GF-D8 (cell line): Measurements from ENCODE around the gene CDH16.
"Not testable (repeated sequence)": the region's sequence is repeated elsewhere in the genome, so short reads cannot be mapped to it uniquely, and the experiment has no call there.

Source experiments
- DNase-seq: peaks from one replicate; lab custom pipeline; 2025; lab: John Stamatoyannopoulos, UW

Gene CDH16

DNA sequence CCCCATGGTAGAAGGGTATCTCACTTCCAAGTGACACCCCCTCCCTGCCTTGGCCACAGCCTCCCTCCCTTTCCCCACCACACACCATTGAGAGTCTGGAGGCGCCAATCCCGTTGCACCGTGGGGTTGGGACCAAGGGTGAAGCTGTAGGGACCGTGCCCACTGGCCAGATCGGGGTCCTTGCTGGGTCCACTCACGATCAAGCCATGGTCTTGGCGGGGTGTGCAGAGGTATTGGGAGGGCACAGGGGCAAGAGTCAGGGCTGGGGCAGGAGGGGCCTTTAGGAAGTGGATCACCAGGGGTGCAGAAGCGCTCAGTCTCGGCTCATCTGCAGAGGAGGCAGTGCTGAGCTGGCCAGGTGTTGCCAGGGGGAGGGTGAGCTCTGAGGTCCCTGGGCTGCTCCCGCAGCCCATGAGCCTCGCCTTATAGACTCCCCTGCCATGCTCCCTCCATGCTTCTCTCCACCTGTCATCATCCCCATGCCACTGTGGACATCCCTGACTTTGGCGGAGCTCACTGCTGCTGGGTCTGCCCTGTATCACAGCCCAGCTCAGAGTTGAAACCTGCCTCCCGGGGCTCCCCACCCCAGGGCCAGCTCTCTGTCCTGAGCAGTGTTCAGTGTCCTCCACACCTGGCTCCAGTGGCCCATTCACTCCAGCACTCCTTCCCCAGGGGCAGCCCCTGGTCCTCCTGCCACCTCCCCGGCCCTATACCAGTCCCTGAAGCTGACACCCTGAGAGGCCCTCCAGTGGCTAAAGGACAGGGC, 8.3 kb downstream of the CDH16 start:
- DNase-seq: no peak

DNA sequence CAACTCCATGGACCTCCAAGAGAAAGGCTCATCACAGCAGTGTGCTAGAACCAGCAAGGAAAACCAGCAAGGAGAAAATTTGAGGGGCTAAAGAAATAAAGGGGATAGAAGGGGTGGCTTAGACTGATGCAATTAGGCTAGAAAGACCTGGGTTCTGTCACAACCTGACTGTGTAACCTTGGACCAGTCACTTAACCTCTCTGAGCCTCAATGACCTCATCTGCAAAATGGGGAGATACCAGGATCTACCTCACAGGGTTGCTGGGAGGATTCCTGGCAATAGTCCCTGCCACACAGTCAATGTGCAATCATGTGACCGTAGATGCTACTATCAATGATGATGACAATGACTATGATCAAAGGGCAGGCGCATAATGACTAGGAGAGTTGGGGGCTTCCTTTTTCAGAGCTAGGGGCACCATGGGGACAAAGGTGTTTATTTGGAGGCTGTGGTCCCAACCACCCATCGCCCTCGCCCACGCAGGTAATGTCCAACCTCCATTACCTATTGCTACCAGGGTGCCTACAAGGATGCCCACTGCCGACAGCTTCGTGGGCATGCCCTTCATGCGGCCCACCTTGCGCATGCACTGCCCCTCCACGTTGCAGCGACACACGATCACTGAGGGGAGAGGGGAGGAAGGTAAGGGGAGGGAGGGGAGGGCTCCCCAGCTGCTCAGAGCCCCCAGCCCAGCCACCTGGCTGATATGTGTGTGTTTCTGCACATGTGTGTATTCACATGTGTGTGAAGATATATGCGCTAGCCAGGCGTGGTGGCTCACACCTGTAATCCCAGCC, 9.7 kb downstream of the CDH16 start:
- no peak for DNase-seq

DNA sequence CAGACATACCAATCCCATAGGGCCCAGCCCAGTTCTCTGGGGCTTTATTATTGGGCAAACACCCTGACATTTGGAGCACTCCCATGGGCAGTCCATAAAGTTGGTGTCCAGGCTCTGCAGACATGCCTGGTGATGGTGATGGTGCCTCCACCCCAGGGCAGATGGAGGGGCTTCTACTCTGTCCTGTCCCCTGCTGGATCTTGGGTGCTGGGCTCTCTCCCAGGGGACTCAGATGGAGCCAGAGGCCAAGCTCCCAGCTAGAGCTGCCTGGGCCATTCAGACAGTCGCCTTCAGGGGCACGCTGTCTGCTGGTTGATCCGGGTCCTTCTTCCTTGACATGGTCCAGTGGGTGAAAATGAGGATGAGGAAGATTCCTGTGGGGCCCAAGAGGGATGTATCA, 10.6 kb downstream of the CDH16 start:
- DNase-seq: no peak

DNA sequence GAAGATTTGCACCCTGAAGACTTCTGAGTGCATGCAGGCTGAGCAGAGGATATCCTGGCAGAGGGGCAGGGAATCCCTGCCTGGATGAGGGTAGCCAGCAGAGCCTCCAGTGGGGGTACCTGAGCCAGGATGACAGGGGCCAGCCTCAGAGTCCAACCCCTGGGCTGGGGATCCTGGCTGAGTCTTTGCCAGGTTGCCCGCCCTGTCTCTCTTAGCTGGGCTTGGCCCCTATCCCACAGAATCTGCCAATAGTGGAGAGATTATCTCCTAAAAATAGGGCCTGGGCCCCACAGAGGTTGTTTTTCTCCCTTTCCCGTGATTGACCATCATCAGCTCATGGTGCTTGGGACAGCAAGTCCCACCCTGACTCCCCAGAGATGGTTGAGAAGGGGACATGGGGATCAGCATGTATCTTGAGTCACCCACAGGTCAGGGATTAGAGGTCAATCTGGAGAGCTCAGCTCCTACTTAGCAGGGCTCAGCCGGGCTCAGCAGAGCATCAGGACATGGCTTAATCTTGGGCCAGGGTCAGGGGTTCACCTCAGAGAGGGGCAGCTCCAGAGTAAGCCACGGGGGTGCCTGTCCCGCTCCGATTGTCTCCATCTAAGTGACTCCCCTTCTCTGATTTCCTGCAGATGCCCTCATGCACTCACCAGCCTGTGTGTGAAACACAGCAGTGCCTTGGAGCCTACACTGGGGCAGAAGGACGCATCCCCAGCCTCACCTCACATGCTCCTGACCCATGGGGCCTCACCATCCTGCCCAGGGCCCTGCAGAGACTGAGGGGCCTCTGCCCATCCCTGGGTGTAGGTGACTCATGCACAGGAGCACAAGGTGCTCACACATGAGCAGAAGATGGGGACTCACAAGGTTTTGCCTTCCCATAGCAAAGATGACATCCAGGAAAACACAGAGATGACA, 11.5 kb downstream of the CDH16 start:
- DNase-seq: no peak

DNA sequence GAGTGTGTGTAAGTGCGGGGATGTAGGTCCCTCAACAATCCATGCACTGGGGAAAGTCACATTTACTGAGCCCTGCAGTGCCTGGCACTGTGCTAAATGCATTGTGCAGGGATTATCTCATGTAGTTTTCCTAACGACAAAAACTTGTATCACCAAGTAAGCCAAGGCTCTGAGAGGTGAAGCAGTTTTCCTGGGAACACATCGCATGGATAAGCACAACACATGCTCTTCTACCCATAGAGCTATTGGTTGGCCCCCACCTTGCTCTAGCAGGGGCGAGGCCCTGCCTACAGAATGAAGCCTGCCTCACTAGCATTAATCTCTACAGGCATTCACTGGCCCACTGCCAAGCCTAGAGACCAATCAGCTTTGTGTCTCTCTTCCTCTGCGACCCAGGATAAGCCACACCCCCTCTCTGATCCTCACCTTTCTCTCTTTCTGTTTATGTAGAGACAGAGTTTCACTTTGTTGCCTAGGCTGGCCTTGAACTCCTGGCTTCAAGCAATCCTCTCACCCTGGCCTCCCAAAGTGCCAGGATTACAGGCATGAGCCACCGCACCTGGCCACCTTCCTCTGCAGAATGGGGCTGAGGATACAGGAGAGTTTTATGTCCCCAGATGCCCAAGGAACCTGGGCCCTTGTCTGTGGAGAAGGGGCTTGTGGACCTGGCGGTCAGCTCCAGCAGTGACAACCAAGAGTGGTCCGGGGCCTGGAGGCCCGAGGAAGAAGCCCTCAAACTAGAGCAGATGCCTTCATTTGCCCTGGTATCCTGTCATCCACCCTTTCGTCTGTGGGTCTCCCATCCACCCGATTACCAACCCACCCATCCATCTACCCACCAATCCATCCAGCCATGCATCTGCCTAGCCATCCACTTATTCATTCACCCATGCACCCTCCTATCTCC, 12.8 kb downstream of the CDH16 start:
- no peak for DNase-seq

DNA sequence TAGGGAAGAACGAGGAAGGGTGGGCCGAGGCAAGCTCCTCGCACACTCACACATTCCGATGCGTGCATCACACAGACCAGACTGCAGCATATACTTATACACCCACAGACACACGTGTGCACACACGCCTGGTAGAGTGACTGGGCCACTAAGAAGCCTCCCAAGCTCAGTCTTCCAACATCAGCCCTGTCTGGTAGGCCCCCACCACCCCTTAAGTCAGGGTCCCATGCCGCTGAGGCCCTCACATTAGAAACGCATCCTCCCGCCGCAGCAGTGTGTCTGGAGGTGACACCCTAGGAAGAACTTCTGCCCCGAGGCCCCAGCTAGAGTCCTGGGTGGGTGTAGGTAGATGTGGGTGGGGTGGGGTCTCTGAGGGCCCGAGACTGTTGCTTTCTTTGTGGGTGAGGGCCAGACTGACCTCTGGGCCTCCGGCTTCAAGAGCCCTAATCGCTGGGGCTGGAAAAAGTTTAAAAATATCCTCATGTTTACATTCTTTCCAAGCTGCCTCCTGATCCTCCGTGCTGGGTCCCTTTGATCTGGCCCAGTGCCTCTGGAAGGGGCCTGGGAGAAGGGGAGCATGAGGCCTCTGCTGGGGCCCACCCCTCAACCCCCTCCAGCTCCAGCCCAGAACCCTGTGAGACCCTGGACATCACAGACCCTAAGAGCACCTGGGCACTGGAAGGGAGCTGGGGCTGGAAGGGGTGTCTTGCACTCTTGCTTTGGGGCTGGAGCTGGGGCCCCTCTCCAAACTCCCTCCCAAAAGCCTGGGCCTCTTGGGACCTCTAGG, 13.6 kb downstream of the CDH16 start:
- no peak for DNase-seq

DNA sequence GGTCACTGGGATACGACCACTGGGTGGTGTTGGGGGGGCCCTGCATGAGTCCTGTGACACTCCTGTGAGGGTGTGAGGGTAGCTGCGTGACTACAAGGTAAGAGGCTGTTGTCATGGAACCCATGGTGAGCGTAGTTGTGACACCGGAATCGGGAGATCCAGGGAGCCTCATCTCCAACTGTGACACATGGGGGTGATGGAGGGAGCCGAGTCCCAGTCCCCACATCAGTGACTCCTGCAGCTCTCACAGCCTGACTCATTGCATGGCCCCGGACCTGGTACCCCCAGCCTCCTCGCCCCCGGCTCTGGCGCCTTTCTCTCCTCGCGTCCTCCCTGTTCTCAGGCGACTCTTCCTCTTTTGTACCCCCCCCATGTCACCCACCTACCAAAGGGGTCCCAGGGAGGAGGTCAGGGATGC, 14.2 kb downstream of the CDH16 start:
- no peak for DNase-seq

DNA sequence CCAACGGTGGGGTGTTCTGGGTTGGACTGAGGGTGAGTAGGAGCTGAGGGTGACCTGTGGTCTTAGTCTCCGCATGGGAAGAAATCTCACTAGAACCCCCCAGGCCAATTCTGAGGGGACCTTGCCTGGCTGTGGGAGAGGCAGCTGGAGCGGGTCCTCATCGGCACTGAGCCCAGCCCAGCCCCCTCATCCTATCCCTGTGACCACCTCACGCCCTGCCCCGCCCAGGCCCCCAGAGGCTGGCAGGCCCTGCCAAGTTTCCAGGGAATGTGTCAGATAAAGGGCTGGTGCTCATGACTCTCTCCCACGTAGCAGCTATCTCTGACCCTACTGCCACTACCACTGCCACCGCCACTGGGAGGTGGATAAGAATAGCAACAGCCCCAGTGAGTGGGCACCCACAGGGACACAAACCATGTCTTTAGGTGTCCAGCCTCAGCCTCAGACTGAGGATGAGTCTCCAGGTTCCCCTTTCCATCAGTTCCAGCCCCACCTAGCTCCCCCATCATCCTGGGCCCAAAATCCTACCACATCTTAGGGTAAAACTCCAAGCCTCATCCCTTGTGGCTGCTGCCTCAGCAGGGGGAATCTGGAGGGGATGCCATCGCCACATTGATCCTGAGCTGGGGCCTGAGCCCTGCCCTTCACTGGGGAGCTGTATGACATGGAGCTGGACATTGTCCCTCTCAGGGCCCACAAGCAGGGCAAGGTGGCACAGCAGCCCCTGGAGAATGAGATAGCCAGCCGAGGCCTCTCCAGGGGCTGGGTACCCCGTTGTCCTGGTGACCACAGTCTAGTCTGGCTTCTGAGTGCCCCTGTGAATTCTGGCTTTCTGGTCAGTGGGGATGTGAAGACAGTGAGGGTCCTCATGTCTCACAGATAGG, 14.9 kb downstream of the CDH16 start:
- DNase-seq: no peak

DNA sequence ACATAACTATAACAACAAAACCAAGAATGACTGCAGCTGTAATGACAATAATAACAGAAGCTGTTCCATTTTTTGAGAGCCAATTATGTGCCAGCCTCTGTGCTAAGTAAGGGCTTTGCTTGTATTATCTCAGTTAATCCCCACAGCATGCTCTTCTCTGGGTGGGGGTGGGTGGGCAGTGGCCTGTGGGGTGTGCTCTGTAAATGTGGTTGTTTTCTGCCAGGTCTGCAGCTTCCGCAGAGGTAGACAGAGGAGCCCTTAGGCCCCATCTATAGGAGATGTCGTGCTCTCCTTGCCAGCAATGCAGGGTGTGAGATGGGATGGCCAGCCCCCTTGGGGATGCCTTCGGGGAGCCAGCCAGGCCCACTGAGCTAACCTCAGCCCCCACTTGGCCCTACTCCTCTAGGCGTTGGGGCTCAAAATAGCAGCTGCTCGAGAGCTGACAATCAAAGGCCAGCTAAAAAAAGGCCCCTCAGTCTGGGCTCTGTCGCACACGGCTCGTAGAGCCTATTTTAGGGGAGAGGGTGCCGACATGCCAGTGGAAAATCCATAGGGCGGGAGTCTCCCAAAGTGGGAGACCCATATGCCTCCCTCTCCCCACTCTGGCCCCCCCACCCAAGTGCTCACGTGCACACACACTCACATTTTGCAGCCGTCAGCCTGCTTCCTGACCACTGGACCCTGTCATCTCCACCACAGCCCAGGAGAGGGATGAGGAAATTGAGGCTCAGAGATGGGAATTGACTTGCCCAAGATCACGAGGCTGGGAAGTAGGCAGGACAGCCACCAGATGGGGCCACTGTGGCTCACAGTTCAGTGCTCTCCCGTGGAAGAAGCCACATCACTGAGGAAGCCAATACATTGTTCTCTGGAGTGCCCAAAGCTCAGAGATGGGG, 15.8 kb downstream of the CDH16 start:
- no peak for DNase-seq

DNA sequence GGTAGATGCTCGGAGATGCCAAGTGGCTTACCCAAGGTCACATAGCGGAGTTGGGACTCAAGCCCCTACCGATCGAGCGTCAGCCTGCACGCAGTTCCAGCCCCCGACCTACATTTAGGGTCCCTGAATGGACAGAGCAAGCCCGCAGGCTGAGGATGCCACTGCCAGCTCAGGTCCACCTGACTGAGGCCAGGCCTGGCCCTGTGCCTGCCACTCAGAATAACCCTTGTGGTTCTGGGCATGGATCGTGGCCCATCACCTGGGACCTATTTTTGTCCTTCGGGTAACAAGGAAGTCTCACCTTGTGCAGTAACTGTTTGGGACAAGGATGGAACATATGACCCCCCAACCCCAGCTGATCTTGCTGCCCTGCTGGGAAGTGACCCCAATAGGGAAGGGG, 17.1 kb downstream of the CDH16 start:
- no peak for DNase-seq

DNA sequence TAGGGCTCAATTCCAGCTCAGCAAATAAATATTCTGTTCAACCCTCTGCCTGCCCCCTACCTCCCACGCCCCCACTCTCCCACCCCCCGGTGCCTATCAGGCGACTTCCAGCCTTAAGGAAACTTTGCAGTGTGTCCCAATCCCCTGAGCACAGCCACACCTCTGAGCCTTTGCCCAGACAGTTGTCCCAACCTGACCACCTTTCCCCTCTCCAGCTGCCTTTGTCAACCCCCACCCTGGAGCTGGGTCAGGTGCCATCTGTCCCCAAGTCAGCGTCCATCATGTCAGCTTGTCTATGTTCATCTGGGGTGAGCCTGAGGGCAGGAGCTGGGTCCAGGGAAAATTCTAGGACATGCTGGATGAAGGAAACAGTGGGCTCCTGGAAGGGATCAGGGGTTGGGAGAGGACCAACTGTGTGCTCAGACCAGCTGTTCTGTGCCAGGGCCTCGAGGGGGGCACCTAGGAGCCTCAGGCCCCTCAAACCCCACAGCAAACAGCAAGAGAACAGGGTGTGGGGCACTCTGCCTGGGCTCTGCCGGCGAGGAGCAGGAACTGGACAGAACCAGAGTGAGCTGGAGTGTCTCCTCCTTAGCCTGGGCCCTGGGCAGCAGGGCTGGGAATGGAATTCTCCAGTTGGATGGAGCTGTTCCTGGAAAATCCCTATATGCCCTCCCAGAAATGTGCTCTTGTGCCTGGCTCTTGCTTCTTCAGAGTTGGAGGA, 17.8 kb downstream of the CDH16 start:
- no peak for DNase-seq

DNA sequence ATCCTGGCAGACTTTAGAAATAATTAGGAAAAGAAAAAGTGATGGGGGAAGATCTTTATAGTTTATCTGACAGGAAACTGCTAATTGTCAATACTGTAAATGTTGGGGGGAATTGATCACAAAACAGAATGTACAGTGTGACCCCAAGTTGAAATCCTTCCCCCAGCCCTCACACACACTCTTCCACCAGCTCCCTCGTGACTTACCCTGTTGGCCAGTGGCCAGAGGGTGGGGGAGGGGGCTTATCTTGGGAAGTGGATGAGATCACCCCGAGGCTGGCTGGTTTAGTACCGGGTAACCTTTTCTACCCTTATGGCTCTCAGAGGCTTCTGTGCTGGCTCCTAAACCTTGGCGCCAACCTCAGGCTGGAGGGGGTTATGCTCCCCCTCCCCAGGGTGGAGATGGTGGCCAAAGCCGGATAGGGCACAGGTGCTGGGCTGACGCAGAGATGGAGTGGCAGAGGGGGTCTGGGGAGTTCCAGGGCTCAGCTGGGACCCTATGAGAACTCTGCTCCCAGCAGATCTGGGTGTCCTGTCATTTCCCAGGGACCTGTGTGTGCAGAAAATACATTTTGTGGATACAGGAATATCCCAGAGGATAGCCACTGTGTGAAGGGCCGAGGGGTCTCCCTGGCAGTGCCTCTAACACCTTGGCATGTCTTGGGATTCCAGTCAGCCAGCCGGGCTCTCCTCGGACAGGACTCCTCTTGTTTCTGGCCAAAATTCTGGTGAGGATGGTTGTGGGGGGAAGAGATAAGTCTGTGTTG, 18.6 kb downstream of the CDH16 start:
- DNase-seq: no peak

DNA sequence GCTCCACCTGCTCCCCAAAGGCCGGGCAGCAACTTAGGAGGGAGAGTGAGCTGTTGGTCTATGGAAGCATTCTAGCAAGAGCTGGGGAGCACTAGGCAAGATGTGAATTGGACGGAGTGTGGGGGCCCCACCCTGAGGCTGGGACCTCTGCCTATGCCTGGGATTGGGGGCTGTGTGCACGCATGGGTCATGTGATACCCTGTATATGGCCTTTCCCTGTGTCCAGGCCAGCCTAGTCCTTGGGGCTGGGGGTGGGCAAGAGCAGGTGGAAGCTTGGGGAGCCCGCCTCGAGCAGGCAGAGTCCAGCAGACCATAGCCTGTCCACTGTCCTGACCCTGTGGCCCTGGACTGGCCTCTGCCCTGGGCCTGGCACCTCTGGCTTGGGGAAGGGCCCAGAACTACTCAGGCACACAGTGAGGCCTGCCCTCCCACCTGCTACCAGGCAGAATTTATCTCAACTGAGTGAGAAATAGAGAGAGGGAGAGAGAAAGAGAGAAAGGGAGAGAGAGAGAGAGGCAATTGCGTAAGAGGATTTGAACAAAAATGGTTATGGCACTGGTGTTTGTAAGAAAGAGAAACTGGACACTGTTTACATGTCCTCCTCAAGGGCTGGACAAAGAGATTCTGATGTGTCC, 19.3 kb downstream of the CDH16 start:
- DNase-seq: no peak

DNA sequence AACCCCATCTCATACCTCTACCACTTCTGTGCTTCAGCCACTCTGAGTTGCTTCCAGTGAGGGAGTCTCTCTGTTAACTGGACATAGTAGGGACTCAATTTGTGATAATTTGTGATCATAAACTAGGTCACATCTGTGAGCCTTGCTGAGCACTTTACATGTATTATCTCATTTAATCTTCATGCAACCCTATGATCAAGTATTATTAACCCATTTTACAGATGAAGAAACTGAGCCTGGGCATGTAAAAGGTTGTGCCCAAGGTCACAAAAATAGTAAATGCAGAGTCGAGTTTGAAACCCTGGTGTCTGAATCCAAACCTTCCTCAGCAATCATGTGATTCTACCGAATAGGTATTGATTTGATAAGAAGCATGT, 19.8 kb downstream of the CDH16 start:
- DNase-seq: no peak

DNA sequence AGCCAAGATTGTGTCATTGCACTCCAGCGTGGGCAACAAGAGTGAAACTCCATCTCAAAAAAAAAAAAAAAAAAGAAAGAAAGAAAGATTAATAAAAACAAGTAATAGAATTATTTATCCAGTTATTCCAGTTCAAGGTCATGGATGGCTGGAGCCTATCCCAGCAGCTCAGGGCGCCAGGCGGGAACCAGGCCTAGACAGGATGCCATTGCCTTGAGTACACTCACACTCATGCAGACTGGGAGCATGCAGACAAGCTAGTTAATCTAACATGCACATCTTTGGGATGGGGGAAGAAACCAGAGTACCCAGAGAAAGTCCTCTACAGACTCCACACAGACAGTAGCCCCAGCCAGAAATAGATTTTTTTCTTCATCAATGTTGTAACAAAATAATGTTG, 20.5 kb downstream of the CDH16 start:
- DNase-seq: no peak

DNA sequence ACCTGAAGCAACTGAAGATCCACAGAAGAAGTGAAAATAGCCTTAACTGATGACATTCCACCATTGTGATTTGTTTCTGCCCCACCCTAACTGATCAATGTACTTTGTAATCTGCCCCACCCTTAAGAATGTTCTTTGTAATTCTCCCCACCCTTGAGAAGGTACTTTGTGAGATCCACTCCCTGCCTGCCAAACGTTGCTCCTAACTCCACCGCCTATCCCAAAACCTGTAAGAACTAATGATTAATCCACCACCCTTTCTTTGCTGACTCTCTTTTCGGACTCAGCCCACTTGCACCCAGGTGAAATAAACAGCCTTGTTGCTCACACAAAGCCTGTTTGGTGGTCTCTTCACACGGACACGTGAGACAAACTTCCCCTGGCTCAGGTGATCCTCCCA, 22.0 kb downstream of the CDH16 start:
- DNase-seq: not testable (repeated sequence)

DNA sequence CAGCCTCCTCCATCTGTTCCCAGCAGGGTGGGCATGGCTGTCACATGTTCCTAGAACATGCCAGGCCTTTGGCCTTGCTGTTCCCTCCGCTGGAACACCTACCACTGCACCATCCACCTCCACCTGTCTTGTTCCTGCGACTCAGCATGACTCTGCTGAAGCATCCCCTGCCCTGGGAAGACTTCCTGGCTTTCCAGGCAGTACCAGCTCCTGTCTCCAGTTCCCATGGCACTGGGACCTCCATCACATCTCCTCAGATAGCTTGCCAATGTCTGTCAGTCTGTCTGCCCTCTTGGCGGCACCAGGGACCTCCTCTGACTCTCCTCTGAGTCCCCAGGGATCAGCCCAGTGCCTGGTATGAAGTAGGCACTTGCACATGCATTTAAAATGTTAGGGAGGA, 22.7 kb downstream of the CDH16 start:
- no peak for DNase-seq
